IPS DF 19.7 (cell line): ENCODE results near the gene SCLY.
"Not testable (repeated sequence)": the region's sequence is repeated elsewhere in the genome, so short reads cannot be mapped to it uniquely, and the experiment has no call there.

Experiments used
- DNase-seq: peaks from one replicate; pipeline ENCODE4 v3.0.0-alpha.2; 2013; ENCODE audit warnings: low read depth, low spot score

The SCLY gene

DNA sequence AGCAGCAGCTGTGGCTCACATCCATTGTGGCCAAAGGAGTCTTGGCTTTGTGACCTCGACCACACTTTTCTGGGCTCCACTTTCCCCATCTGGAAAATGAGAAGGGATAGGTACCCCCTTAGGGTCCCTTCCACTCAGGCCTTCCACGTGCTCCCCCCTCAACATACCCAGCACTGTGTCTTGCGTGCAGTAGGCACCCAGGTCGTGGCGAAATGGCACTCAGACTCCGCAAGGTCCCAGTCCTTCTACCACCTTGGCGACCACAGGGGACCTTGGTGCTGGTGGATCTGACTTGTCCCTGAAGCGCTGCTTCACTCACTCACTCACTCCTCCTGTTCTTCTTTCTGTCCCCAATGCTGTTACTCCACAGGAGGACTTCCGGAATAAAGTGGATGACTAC is 19.9 kb upstream of the SCLY start:
- no peak for DNase-seq

- no peak for DNase-seq
These were observed 18.7 kb upstream of the SCLY start for GRCh38 chr2:238042090-238042489.

- no peak for DNase-seq
These were observed 17.8 kb upstream of the SCLY start for GRCh38 chr2:238042849-238043584.

- no peak for DNase-seq
These were observed 16.9 kb upstream of the SCLY start for GRCh38 chr2:238043851-238044250.

- DNase-seq, result no peak
These were observed 15.2 kb upstream of the SCLY start for GRCh38 chr2:238045575-238045974.

DNA sequence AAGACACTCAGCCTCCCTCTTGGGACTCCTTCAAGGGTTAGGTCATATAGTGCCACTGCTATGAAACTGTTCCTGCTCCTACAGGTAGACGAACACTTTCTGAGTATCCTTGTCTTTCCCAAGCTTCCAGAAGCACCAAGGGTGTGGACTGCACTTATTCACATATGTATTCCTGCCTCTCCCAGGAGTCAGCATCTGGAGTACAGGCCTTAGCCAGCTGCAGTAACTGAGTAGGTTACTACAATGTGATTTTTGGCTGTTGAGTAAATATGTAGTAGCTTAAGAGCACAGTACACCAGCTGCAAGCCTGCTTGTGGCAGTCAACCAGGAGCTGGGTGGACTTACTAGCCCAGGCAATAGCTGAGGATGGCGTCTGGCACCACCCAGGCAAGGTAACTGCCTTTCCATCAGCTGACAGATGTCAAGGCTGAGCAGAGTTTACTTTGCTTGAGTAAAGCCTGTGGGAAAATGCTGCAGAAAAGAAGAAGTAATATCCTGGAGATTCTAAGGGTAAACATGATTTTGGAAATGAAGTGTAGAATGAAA is 14.0 kb upstream of the SCLY start:
- DNase-seq, result no peak

DNA sequence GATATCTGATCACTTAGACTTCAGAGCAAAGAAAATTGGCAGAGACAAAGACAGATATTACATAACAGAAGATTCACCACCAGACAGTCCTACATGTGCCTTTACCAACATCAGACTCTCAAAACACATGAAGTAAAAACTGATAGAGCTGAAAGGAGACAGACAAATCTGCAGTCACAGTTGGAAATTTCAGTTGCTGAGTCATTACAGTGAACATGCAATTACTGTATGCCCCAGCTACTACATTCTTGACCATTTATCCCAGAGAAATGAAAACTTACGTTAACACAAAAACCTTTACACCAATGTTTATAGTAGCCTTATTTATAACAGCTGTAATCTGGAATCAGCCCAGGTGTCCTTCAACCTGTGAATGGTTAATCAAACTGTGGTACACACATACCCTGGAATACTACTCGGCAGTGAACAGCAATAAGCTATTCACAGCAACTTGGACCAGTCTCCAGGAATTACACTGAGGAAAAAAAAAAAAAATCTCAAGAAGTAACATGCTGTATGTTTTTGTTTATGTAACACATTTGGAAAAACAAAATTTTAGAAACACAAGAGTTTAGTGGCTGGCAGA is 7.5 kb upstream of the SCLY start:
- no peak for DNase-seq

DNA sequence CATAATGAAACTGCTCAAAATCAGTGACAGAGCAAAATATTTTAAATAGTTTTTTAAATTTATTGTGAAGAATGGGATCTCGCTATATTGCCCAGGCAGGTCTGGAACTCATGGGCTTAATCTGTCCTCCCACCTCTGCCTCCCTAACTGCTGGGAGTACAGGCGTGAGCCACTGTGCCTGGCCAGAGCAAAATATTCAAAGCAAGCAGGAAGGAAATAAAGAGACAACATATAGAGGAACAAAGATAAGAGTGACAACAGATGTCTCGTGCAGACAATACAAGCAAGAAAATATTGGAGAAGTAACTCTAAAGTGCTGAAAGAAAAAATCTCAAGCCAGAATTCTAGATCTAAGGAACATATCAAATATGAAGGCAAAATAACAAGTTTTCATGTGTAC is 5.0 kb upstream of the SCLY start:
- DNase-seq, result no peak

DNA sequence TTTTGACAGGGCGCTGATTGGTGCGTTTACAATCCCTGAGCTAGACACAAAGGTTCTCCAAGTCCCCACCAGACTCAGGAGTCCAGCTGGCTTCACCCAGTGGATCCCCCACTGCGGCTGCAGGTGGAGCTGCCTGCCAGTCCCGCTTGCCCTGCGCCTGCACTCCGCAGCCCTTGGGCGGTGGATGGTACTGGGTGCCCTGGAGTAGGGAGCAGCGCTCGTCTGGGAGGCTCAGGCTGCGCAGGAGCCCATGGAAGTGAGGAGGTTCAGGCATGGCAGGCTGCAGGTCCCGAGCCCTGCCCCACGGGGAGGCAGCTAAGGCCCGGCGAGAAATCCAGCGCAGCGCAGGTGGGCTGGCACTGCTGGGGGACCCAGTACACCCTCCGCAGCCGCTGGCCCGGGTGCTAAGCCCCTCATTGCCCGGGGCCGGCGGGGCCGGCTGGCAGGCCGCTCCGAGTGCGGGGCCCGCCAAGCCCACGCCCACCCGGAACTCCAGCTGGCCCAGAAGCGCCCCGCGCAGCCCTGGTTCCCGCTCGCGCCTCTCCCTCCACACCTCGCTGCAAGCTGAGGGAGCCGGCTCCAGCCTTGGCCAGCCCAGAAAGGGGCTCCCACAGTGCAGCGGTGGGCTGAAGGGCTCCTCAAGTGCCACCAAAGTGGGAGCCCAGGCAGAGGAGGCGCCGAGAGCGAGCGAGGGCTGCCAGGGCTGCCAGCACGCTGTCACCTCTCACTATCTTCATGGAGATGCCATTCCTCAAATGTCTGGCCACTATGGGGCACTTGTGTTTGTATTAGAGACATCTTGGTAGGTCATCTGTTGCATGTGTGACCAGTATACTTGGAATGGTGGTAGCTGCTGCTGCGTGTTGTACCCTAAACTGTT is 2.9 kb upstream of the SCLY start:
- not testable (repeated sequence) for DNase-seq

DNA sequence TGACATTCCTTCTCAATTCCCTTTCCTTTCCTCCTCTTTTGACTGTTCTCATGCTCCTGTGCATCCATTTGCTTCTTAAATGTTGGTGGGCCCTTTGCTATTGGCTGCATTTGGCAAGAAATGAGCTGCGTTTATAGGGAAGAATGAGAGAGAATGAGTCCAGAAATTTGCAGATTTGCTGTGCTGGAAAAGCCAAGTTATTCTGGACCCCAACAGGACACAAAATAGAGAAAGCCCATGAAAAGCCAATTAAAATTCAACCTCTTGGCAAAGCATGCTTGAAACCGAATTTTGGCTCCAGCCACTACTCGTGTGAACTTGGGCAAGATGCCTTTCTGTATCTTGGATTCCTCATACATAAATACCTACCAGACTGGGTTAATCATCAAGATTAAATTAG is 1.3 kb upstream of the SCLY start:
- DNase-seq, result no peak

GRCh38 chr2:238060096-238060541 is 682 bp upstream of the SCLY start:
- no peak for DNase-seq

GRCh38 chr2:238061315-238062202 is 758 bp downstream of the SCLY start:
- no peak for DNase-seq

- no peak for DNase-seq
These were observed 2.8 kb downstream of the SCLY start for GRCh38 chr2:238063414-238064189.

- DNase-seq, result no peak
These were observed 3.6 kb downstream of the SCLY start for GRCh38 chr2:238064376-238064775.

GRCh38 chr2:238065071-238065846 is 4.5 kb downstream of the SCLY start:
- DNase-seq, result no peak

GRCh38 chr2:238066218-238066617 is 5.4 kb downstream of the SCLY start:
- DNase-seq, result no peak

DNA sequence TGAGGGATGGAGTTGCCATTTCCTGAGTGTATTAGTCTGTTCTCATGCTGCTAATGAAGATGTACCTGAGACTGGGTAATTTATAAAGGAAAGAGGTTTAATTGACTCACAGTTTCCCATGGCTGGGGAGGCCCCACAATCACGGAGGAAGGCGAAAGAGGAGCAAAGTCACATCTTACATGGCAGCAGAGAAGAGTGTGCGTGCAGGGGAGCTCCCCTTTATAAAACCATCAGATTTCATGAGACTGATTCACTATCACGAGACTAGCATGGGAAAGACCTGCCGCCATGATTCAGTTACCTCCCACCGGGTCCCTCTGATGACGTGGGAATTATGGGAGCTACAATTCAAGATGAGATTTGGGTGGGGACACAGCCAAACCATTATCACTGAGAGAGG is 5.9 kb downstream of the SCLY start:
- DNase-seq, result not testable (repeated sequence)

- no peak for DNase-seq
These were observed 7.1 kb downstream of the SCLY start for GRCh38 chr2:238067939-238068338.

DNA sequence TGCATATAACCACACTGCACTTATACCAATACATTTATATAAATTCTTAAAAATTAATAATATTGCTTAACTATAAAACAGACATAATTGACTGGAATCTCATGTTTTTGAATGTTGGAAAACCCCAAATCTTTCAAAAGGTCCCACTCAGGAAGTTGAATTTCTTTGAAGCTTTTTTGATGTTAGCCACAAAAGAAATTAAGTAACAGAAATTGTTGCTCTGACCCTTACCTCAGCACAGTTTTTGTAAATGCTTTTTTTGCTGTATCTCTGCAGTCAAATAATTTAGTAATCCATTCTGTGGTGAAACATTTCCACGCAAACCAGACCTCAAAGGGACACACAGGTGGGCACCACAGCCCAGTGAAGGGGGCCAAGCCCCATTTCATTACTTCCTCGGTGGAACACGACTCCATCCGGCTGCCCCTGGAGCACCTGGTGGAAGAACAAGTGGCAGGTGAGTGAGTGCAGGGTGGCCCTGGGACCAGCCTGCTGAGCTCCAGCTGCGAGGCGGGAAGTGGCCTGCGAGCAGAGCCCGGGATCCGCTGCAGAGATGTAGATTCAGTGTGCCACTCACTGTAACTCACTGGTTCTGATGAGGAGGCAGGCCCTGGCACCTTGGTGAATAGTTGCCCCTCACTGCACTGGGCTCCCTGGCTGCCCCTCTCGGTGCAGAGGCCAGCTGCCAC is 8.4 kb downstream of the SCLY start:
- DNase-seq, result no peak
